HepG2 (cell line): ENCODE data around the gene PELO. TPM values are rescaled to one million over a fixed set of nuclear protein-coding genes. Genes with fewer than 3 reads are reported as not detected.

Experiments
- ATAC-seq: fragments of 200-7000 bp; cut with Tn5 transposase; 3 replicates; pipeline ENCODE4 v1.9.1; 2020; ENCODE audit warnings: mild to moderate bottlenecking, moderate library complexity
- BruUV-seq: library from RNA; stranded (reverse); fragments of 400-500 nt; replicated peaks from 2 replicates; lab custom pipeline; 2021; lab: Mats Ljungman, UMichigan
- CTCF ChIA-PET: fragments of 300-600 bp; formaldehyde crosslinking; extraction: SDS; loops from one replicate; lab custom pipeline; 2021; ENCODE audit warnings: low total read pairs, inconsistent platforms, low intra/inter-chr PET ratio; lab: Yijun Ruan, JAX
- POLR2A ChIA-PET: fragments of 350-600 bp; sonication (Branson Sonifier 250); formaldehyde crosslinking; loops from one replicate; lab custom pipeline; 2020; ENCODE audit warnings: antibody characterized with exemption, inconsistent platforms; lab: Yijun Ruan, JAX
- DNase-seq: peaks from one replicate; pipeline ENCODE4 v3.0.0-alpha.2; 2015; ENCODE audit warnings: low spot score
- FAIRE-seq: peaks from 3 replicates; lab custom pipeline; 2011; peaks lifted over from hg19 to GRCh38; lab: Jason Lieb, UNC
- H2AFZ ChIP-seq: one replicate; pipeline ENCODE4 v1.6.1; 2011; ENCODE audit warnings: low read length, inconsistent platforms
- H3K27ac ChIP-seq: fragments of 300-600 bp; 3 replicates; pipeline ENCODE4 v1.8.0; 2011; ENCODE audit warnings: mixed run types, mild to moderate bottlenecking, mixed read lengths, low read length, inconsistent platforms; ENCODE audit not compliant: insufficient read depth; ENCODE audit errors: extremely low read length
- H3K27me3 ChIP-seq, 2 experiments: fragments of 200-600 bp in 1 of 2; 2 replicates in 1 of 2; 3 replicates in 1 of 2; pipeline versions ENCODE4 v1.6.0 to v1.8.0; 2011; ENCODE audit warnings: low read length in 2 of 2, mild to moderate bottlenecking in 2 of 2, moderate library complexity in 2 of 2, inconsistent platforms in 1 of 2; ENCODE audit not compliant: insufficient read depth in 2 of 2, control insufficient read depth in 1 of 2
- H3K36me3 ChIP-seq, 2 experiments: fragments of 200-600 bp in 1 of 2; replicated peaks in 1 of 2; 2 replicates in 1 of 2; 3 replicates in 1 of 2; pipeline versions ENCODE4 v1.5.1 to v1.8.0; 2011; ENCODE audit warnings: low read length in 2 of 2, inconsistent platforms in 1 of 2; ENCODE audit not compliant: insufficient read depth in 2 of 2, control insufficient read depth in 1 of 2
- H3K4me1 ChIP-seq: 2 replicates; pipeline ENCODE4 v1.5.1; 2012; ENCODE audit warnings: low read length, inconsistent platforms; ENCODE audit not compliant: insufficient read depth
- H3K4me2 ChIP-seq: 2 replicates; pipeline ENCODE4 v1.6.0; 2011; ENCODE audit warnings: low read depth, low read length, inconsistent platforms
- H3K4me3 ChIP-seq, 3 experiments: fragments of 200-600 bp in 1 of 3; sonication (generic), shearing (Covaris generic) in 1 of 3; replicated peaks in 1 of 3; 2 replicates each; pipeline ENCODE4 v1.5.1; 2011 to 2016; ENCODE audit warnings: low read length in 3 of 3, inconsistent platforms in 2 of 3, low read depth in 2 of 3, mild to moderate bottlenecking in 2 of 3, control low read depth in 1 of 3, mixed read lengths in 1 of 3; ENCODE audit not compliant: insufficient read depth in 1 of 3
- H3K79me2 ChIP-seq: one replicate; pipeline ENCODE4 v1.6.1; 2011; ENCODE audit warnings: low read length, inconsistent platforms; ENCODE audit not compliant: insufficient read depth
- H3K9ac ChIP-seq: 2 replicates; pipeline ENCODE4 v1.6.0; 2011; ENCODE audit warnings: mild to moderate bottlenecking, low read depth, low read length, inconsistent platforms; ENCODE audit not compliant: insufficient read depth
- H3K9me3 ChIP-seq: 2 replicates; pipeline ENCODE4 v1.5.1; 2012; ENCODE audit warnings: mild to moderate bottlenecking, low read length
- H4K20me1 ChIP-seq: 2 replicates; pipeline ENCODE4 v1.6.0; 2011; ENCODE audit warnings: inconsistent platforms, mild to moderate bottlenecking, low read length, moderate library complexity; ENCODE audit not compliant: insufficient read depth
- HDAC1 ChIP-seq: sonication (generic); formaldehyde crosslinking; IDR thresholded peaks from 2 replicates; pipeline ENCODE4 v1.5.1; 2020; ENCODE audit warnings: mild to moderate bottlenecking, missing genetic modification reagents
- HNF1A ChIP-seq, 2 experiments: sonication (generic) in 1 of 2; formaldehyde crosslinking in 1 of 2; IDR thresholded peaks; 2 replicates each; pipeline versions ENCODE4 v1.4.0 to v1.6.1; 2016 to 2020; ENCODE audit warnings: borderline replicate concordance in 1 of 2, low read depth in 1 of 2, mild to moderate bottlenecking in 1 of 2, missing genetic modification reagents in 1 of 2
- HNRNPL ChIP-seq: fragments of 200-400 bp; formaldehyde crosslinking; IDR thresholded peaks from 2 replicates; pipeline ENCODE4 v1.6.1; 2017; ENCODE audit warnings: mild to moderate bottlenecking, low read depth, low read length
- MLLT10 ChIP-seq: sonication (generic); formaldehyde crosslinking; IDR thresholded peaks from 2 replicates; pipeline ENCODE4 v1.4.0; 2020; ENCODE audit warnings: missing genetic modification reagents
- NBN ChIP-seq: fragments of 450-650 bp; conservative IDR thresholded peaks from 2 replicates; pipeline ENCODE4 v1.6.1; 2017
- TBX3 ChIP-seq: fragments of 450-650 bp; IDR thresholded peaks from 2 replicates; pipeline ENCODE4 v1.6.1; 2017; ENCODE audit warnings: antibody characterized with exemption, mild to moderate bottlenecking, inconsistent platforms, borderline replicate concordance
- ZBTB26 ChIP-seq: IDR thresholded peaks from 2 replicates; pipeline ENCODE4 v1.6.1; 2016; ENCODE audit warnings: missing compliant biosample characterization, missing genetic modification reagents, borderline replicate concordance
- ZC3H4 ChIP-seq: sonication (generic); formaldehyde crosslinking; IDR thresholded peaks from 2 replicates; pipeline ENCODE4 v1.4.0; 2020; ENCODE audit warnings: missing genetic modification reagents, borderline replicate concordance
- ZFP90 ChIP-seq: sonication (generic); formaldehyde crosslinking; IDR thresholded peaks from 2 replicates; pipeline ENCODE4 v1.8.0; 2022; ENCODE audit warnings: missing genetic modification reagents, mild to moderate bottlenecking, inconsistent platforms, borderline replicate concordance
- ZNF10 ChIP-seq: sonication (generic); formaldehyde crosslinking; IDR thresholded peaks from 2 replicates; pipeline ENCODE4 v1.4.0; 2020; ENCODE audit warnings: mild to moderate bottlenecking, low read depth, missing genetic modification reagents, borderline replicate concordance
- ZNF274 ChIP-seq: sonication (generic); formaldehyde crosslinking; IDR thresholded peaks from 2 replicates; pipeline ENCODE4 v1.5.1; 2020; ENCODE audit warnings: mild to moderate bottlenecking, missing genetic modification reagents
- ZNF275 ChIP-seq: sonication (generic); formaldehyde crosslinking; IDR thresholded peaks from 2 replicates; pipeline ENCODE4 v1.8.0; 2022; ENCODE audit warnings: missing genetic modification reagents, mild to moderate bottlenecking, inconsistent platforms, borderline replicate concordance
- ZNF562 ChIP-seq: sonication (generic); formaldehyde crosslinking; IDR thresholded peaks from 2 replicates; pipeline ENCODE4 v1.8.0; 2022; ENCODE audit warnings: missing genetic modification reagents, borderline replicate concordance
- ZNF747 ChIP-seq: sonication (generic); formaldehyde crosslinking; IDR thresholded peaks from 2 replicates; pipeline ENCODE4 v1.8.1; 2023; ENCODE audit warnings: missing genetic modification reagents, mild to moderate bottlenecking, borderline replicate concordance
- ZNF816 ChIP-seq: sonication (generic); formaldehyde crosslinking; IDR thresholded peaks from 2 replicates; pipeline ENCODE4 v1.8.0; 2022; ENCODE audit warnings: missing genetic modification reagents, mild to moderate bottlenecking, borderline replicate concordance
- WGBS: methylation state at CpG from one replicate; pipeline ENCODE4 v1.1.6; 2017; ENCODE audit warnings: low lambda C conversion rate; 5-methylcytosine and 5-hydroxymethylcytosine counted together
- in situ Hi-C: cut with HindIII; loops from 2 replicates; pipeline ENCODE4 v1.10.0; 2017; ENCODE audit warnings: low pct_unique_long_range_greater_than_20kb; ENCODE audit not compliant: extremely low pct_ligation_motif_present
- intact Hi-C: fragments of 100-400 bp; cut with micrococcal nuclease; formaldehyde crosslinking; loops from one replicate; pipeline ENCODE4 v1.10.0; 2022; ENCODE audit not compliant: unreplicated experiment
- polyA plus RNA-seq, 8 experiments: library from polyadenylated mRNA; depleted of rRNA in 3 of 8; stranded (reverse) in 7 of 8; unstranded in 1 of 8; fragments of >200 nt; fragmentation: Illumina TruSeq in 4 of 8; extraction: Trizol in 4 of 8; gene quantifications; 2 replicates each; pipeline versions ENCODE4 v1.2.1 to v1.2.3, GENCODE V29; 2011 to 2016; ENCODE audit warnings: low read depth in 4 of 8, missing spikeins in 1 of 8, mixed read lengths in 1 of 8; ENCODE audit not compliant: insufficient read depth in 1 of 8
- total RNA-seq, 5 experiments: library from RNA; depleted of rRNA; stranded (reverse); fragments of >200 nt; fragmentation: Illumina TruSeq; extraction: Trizol; gene quantifications; 2 replicates each; pipeline ENCODE4 v1.2.3, GENCODE V29; 2016; ENCODE audit warnings: low read depth in 1 of 5

The PELO gene
- total and polyA plus RNA-seq, 2 of the 13 experiments (the other 11 are each of a cell fraction or from before 2014, with no cell fraction given) = 19.0 to 23.9 TPM

- DNase-seq (no peak), ATAC-seq (no peak), FAIRE-seq (no peak)
- Histone ChIP-seq H3K27me3 (no peaks in the 10 kb centered on the region; a peak in 1 of 5 replicates), H2AFZ (no peak overlapping the region), H3K4me1 (no peaks in the 10 kb centered on the region), H3K4me2 (no peak overlapping the region), H4K20me1 (no peaks in the 10 kb centered on the region), H3K9ac (no peak overlapping the region), H3K4me3 (no peak overlapping the region), H3K79me2 (no peaks in the 10 kb centered on the region), H3K36me3 (no peaks in the 10 kb centered on the region), H3K9me3 (no peaks in the 10 kb centered on the region), H3K27ac (no peak overlapping the region)
- CTCF ChIA-PET = no interaction called here
- no TSS peak for BruUV-seq
- no peak for TF ChIP-seq ZNF816
- no peak for TF ChIP-seq ZBTB26 (CRISPR knock-in tag)
- TF ChIP-seq TBX3 = no peak
- TF ChIP-seq NBN = no peak
- TF ChIP-seq ZNF275 (CRISPR knock-in tag) = no peak
- no peak for TF ChIP-seq HNRNPL
- TF ChIP-seq ZNF10 (CRISPR knock-in tag) = no peak
- no peak for TF ChIP-seq HDAC1 (CRISPR knock-in tag)
- TF ChIP-seq ZC3H4 (CRISPR knock-in tag) = no peak
- no peak for TF ChIP-seq ZNF274 (CRISPR knock-in tag)
- TF ChIP-seq ZNF562 (CRISPR knock-in tag) = no peak
- no peak for TF ChIP-seq MLLT10
- no peak for TF ChIP-seq ZFP90 (CRISPR knock-in tag)
- TF ChIP-seq HNF1A (IDR thresholded peaks at IDR 0.05; ENCODE audit: low read depth) = no peak
- TF ChIP-seq HNF1A (CRISPR knock-in tag; IDR thresholded peaks at IDR 0.05; ENCODE audit: borderline replicate concordance) = no peak
- no peak for TF ChIP-seq ZNF747 (CRISPR knock-in tag)
- POLR2A ChIA-PET = no interaction called here
- intact Hi-C loops = no loop called here
- 0% methylated on average over 1 of the region's 1 CpG for WGBS
- in situ Hi-C loops = no loop called here
Measured at GRCh38 chr5:52760695-52761366, 26.9 kb upstream of the PELO start.
